Body of pancreas (tissue), 4 donors: ENCODE measurements around the gene FSIP2.
"Not testable (repeated sequence)": the region's sequence is repeated elsewhere in the genome, so short reads cannot be mapped to it uniquely, and the experiment has no call there.

Experiments
- CTCF ChIP-seq, 7 experiments: fragments of 450-650 bp in 4 of 7; fragments of 200-600 bp in 3 of 7; sonication (generic) in 3 of 7; IDR thresholded peaks; one replicate each; pipeline ENCODE4 v1.5.1; 2016 to 2019; ENCODE audit warnings: antibody characterized with exemption in 7 of 7
- POLR2A ChIP-seq, 3 donors: fragments of 450-650 bp; IDR thresholded peaks; one replicate each; pipeline ENCODE4 v1.6.1; 2016; ENCODE audit warnings: antibody characterized with exemption in 3 of 3, mild to moderate bottlenecking in 2 of 3

- not testable (repeated sequence) for TF ChIP-seq CTCF, POLR2A (IDR thresholded peaks at IDR 0.05)
Observed at GRCh38 chr2:185864468-185865260, 126.1 kb downstream of the FSIP2 start.
